HFFc6 (cell line): Measurements from ENCODE around the gene EPHB3. TPM values are rescaled to one million over a fixed set of nuclear protein-coding genes. Genes with fewer than 3 reads are reported as not detected.

Experiments
- DNase-seq: peaks from one replicate; pipeline ENCODE4 v3.0.0-alpha.2; 2018
- H3K27ac Mint-ChIP-seq: 2 replicates; pipeline ENCODE4 v1.8.0; 2020; ENCODE audit warnings: mild to moderate bottlenecking, mixed read lengths
- H3K27me3 Mint-ChIP-seq: 2 replicates; pipeline ENCODE4 v1.8.0; 2021; ENCODE audit warnings: mild to moderate bottlenecking, moderate library complexity, mixed read lengths; ENCODE audit not compliant: insufficient read depth
- H3K36me3 Mint-ChIP-seq: 2 replicates; pipeline ENCODE4 v1.8.0; 2021; ENCODE audit warnings: low read depth, mixed read lengths
- H3K4me1 Mint-ChIP-seq: 2 replicates; pipeline ENCODE4 v1.8.0; 2020; ENCODE audit warnings: low read depth, mixed read lengths
- H3K4me3 Mint-ChIP-seq: 2 replicates; pipeline ENCODE4 v1.8.0; 2020; ENCODE audit warnings: mild to moderate bottlenecking, moderate library complexity, mixed read lengths
- H3K9me3 Mint-ChIP-seq: 2 replicates; pipeline ENCODE4 v1.8.0; 2020; ENCODE audit warnings: mild to moderate bottlenecking, mixed read lengths
- total RNA-seq, 6 experiments: library from RNA; stranded (reverse); fragmentation: NEBNext Ultra II Directional; extraction: Animal tissue kit (Norgen Biotek cat#: 25700); gene quantifications; 2 replicates in 1 of 6; 3 replicates in 5 of 6; pipeline ENCODE4 v1.2.3, GENCODE V29; 2021
- TF ChIP-seq, protein P1 (sequence below): fragments of 200-600 bp; sonication (generic); IDR thresholded peaks from 2 replicates; pipeline ENCODE4 v1.5.0; 2021; ENCODE audit warnings: antibody characterized with exemption, mild to moderate bottlenecking

The EPHB3 gene
- total RNA-seq, 6 experiments from 2014 or later: 3.0 to 6.6 (median 3.6) TPM

DNA sequence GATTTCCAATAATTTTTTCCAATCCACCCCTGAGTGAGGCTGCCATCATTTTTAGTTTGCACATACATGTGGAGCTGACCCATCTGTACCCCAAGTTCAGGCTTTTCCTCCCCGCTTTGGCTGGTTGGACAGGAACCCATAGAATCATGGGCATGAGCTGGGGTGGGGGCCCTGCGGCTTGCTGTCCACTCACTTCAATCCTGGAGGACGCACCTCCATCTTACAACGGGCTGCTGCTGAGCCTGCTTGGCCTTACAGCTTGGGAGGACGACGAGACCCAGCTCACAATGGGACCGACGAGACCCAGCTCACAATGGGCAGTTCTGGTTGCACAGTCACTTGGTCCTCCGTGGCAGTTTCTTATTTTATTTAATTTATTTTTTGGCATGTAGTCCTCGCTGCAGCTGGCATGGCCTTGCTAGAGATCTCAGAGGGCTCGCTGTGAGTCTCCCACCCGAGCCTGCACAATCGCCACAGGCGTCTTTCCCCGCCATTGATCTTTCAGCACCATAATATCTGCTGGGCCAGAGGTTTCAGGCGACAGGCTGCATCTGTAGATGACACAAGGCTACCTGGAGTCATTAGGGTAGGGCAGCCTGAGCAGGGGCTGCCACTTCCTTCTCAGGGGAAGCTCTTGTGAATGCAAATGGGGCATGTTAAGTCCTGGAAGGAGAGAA is 19.6 kb upstream of the EPHB3 start:
- TF ChIP-seq, protein P1, sequence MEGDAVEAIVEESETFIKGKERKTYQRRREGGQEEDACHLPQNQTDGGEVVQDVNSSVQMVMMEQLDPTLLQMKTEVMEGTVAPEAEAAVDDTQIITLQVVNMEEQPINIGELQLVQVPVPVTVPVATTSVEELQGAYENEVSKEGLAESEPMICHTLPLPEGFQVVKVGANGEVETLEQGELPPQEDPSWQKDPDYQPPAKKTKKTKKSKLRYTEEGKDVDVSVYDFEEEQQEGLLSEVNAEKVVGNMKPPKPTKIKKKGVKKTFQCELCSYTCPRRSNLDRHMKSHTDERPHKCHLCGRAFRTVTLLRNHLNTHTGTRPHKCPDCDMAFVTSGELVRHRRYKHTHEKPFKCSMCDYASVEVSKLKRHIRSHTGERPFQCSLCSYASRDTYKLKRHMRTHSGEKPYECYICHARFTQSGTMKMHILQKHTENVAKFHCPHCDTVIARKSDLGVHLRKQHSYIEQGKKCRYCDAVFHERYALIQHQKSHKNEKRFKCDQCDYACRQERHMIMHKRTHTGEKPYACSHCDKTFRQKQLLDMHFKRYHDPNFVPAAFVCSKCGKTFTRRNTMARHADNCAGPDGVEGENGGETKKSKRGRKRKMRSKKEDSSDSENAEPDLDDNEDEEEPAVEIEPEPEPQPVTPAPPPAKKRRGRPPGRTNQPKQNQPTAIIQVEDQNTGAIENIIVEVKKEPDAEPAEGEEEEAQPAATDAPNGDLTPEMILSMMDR: no peak
- no peaks in the 10 kb centered on the region for H3K36me3 Mint-ChIP-seq
- H3K4me3 Mint-ChIP-seq: no peak overlapping the region
- DNase-seq: no peak
- no peak overlapping the region for H3K27ac Mint-ChIP-seq
- peaks cover 71% of the 10 kb centered on the region for H3K27me3 Mint-ChIP-seq
- 0 out of 2 replicates have a peak, but pooled peaks cover 6% of the 10 kb centered on the region for H3K4me1 Mint-ChIP-seq
- no peaks in the 10 kb centered on the region for H3K9me3 Mint-ChIP-seq

DNA sequence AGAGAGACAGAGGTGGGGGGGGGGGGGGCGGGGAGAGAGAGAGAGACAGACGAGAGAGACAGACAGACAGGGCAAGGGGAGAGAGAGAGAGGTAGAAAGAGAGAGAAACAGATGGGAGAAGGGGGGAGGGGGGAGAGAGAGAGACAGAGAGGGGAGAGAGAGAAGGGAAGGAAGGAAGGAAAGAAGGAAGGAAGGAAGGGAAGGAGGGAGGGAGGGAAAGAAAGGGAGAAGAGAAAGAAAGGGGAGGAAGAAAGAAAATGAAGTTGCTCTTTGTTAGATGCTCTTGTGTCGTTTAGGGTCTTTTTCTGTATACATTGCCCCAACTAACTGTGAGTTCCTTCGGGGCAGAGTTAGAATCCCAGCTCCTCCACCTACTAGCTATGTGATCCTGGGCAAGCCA is 19.0 kb upstream of the EPHB3 start:
- Mint-ChIP-seq H3K27me3 (peaks cover 68% of the 10 kb centered on the region), H3K4me1 (0 out of 2 replicates have a peak, but pooled peaks cover 6% of the 10 kb centered on the region), H3K9me3 (no peaks in the 10 kb centered on the region), H3K4me3 (no peak overlapping the region), H3K36me3 (no peaks in the 10 kb centered on the region), H3K27ac (no peak overlapping the region)
- TF ChIP-seq, protein P1: no peak
- DNase-seq: no peak

DNA sequence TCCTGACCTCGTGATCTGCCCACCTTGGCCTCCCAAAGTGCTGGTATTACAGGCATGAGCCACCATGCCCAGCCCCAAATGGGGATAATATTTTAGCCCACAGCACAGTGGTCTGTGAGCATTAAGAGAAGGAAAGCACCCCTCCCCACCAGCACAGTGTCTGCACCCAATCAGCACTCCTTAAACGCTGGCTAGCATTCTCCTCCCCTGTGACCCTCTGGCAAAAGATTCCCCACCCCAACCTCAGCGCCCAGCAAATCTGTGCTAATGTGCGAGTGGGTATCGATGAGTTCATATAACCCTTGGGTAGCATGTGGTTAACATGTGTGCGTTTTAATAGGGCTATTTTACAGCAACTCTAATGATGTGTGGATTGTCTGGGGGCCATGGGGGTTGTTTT is 18.3 kb upstream of the EPHB3 start:
- Mint-ChIP-seq H3K36me3 (no peaks in the 10 kb centered on the region), H3K27ac (no peak overlapping the region), H3K9me3 (no peaks in the 10 kb centered on the region), H3K4me3 (no peak overlapping the region), H3K4me1 (0 out of 2 replicates have a peak, but pooled peaks cover 6% of the 10 kb centered on the region), H3K27me3 (peaks cover 69% of the 10 kb centered on the region)
- TF ChIP-seq, protein P1: no peak
- DNase-seq: no peak

DNA sequence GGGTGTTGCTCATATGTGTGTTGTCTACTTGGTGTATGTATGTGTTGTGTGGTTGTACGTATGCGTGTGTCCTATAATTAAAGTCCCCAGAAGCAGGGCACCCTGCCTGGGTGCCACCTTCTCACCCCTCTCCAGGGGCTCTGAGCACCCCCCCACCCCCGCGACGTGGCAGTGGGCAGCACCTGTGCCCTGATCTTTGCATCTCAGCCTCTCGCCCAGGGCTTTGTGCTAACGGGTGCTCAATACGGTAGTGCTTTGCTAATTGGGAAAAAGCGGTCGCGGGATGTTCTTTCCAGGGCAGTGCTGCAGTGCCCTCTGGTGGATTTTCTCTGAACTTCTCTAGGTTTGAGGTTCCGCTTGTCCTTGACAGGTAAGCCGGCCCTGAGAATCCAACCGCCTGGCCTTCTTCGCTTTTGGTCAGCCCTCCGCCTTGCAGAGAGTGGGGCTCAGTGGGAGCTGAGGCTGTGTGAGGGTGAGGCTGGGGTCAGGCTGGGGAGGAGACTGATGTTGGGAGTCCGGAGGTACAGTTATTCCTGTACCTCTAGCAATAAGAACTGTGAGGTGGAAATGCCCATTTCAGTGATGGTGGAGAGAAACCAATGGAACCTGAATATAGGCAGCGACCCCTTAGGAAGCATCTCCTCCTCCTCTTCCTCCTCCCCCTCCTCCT is 17.6 kb upstream of the EPHB3 start:
- no peaks in the 10 kb centered on the region for H3K9me3 Mint-ChIP-seq
- H3K4me3 Mint-ChIP-seq: no peak overlapping the region
- no peak overlapping the region for H3K27ac Mint-ChIP-seq
- DNase-seq: peak; percentile 74
- TF ChIP-seq, protein P1: peak; percentile 97
- H3K4me1 Mint-ChIP-seq: 0 out of 2 replicates have a peak, but pooled peaks cover 6% of the 10 kb centered on the region
- H3K27me3 Mint-ChIP-seq: peaks cover 66% of the 10 kb centered on the region
- H3K36me3 Mint-ChIP-seq: no peaks in the 10 kb centered on the region

DNA sequence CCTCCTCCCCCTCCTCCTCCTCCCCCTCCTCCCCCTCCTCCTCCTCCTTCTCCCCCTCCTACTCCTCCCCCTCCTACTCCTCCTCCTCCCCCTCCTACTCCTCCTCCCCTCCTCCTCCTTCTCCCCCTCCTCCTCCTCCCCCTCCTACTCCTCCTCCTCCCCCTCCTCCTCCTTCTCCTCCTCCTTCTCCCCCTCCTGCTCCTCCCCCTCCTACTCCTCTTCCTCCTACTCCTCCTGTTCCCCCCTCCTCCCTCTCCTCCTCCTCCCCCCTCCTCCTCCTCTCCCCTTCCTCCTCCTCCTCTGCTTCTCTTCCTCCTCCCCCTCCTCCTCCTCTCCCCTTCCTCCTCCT is 17.1 kb upstream of the EPHB3 start:
- H3K4me1 Mint-ChIP-seq: 0 out of 2 replicates have a peak, but pooled peaks cover 6% of the 10 kb centered on the region
- TF ChIP-seq, protein P1: no peak
- H3K27ac Mint-ChIP-seq: no peak overlapping the region
- H3K27me3 Mint-ChIP-seq: peaks cover 66% of the 10 kb centered on the region
- no peaks in the 10 kb centered on the region for H3K9me3 Mint-ChIP-seq
- DNase-seq: no peak
- H3K4me3 Mint-ChIP-seq: no peak overlapping the region
- no peaks in the 10 kb centered on the region for H3K36me3 Mint-ChIP-seq
